ENCODE measurements around the gene EXD3. TPM values are rescaled to one million over a fixed set of nuclear protein-coding genes. Genes with fewer than 3 reads are reported as not detected.

EXD3 gene
- total RNA-seq, 4 donors from 2014 or later: 8.3 to 22.3 (median 14.2) TPM

DNA sequence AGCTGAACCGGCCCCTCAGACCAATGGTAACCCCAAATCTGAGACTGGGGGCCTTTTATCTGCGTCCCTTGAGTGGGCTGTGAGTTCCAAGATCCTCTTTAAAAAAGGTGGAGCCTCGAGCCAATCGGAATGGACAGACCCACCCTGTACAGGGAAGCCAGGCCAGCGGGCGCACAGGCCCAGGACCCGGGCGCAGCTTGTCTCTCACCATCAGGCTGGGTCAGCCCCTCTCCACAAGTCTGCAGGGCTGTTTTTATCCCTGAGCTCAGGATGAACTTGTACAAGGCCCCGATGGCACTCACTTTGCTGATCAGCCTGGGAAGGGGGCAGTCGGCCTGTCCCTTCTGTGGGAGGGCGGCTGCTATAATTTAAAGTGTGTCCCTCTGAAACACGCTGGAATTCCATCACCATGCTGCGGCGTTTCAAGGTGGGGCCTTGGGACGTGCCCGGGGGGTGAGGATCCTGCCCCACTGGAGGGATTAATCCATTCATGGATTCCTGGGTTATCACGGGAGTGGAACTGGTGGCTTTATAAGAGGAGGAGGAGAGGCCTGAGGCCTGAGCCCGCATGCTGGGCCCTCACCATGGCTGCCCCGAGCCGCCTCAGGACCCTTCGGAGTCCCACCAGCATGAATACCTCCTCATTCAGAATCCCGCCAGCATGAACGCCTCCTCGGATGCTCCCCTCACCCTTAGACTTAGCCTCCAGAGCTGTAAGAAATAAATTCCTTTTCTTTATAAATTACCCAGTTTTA lies 14.1 kb downstream of the EXD3 start:
- Histone ChIP-seq H3K4me1 (peaks cover 35 to 45% (median 41%) of the 10 kb centered on the region in 4 donors), H3K27me3 (peaks cover 0 to 9% (median 0%) of the 10 kb centered on the region in 4 donors), H3K27ac (replicated peaks in 1 of 4) (no peak overlapping the region), H3K36me3 (peaks cover 0 to 5% (median under 1%) of the 10 kb centered on the region in 4 donors), H3K9me3 (no peaks in the 10 kb centered on the region), H3K4me3 (no peak overlapping the region)
- no peak for DNase-seq (ENCODE audit: extremely low spot score)
- TF ChIP-seq POLR2A (IDR thresholded peaks at IDR 0.05; ENCODE audit: low read depth): no peak
- TF ChIP-seq POLR2AphosphoS5 (IDR thresholded peaks at IDR 0.05): no peak
- TF ChIP-seq EP300 (IDR thresholded peaks at IDR 0.05): no peak
- TF ChIP-seq, protein P1, sequence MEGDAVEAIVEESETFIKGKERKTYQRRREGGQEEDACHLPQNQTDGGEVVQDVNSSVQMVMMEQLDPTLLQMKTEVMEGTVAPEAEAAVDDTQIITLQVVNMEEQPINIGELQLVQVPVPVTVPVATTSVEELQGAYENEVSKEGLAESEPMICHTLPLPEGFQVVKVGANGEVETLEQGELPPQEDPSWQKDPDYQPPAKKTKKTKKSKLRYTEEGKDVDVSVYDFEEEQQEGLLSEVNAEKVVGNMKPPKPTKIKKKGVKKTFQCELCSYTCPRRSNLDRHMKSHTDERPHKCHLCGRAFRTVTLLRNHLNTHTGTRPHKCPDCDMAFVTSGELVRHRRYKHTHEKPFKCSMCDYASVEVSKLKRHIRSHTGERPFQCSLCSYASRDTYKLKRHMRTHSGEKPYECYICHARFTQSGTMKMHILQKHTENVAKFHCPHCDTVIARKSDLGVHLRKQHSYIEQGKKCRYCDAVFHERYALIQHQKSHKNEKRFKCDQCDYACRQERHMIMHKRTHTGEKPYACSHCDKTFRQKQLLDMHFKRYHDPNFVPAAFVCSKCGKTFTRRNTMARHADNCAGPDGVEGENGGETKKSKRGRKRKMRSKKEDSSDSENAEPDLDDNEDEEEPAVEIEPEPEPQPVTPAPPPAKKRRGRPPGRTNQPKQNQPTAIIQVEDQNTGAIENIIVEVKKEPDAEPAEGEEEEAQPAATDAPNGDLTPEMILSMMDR (IDR thresholded peaks at IDR 0.05): no peak
- 97% methylated on average over 20 of the region's 24 CpGs for WGBS
- intact Hi-C loops (cut with DNase I): loop anchor here (5.0 kb wide), 1 partner anchor 112 kb away; no protein-coding TSS in a partner anchor

DNA sequence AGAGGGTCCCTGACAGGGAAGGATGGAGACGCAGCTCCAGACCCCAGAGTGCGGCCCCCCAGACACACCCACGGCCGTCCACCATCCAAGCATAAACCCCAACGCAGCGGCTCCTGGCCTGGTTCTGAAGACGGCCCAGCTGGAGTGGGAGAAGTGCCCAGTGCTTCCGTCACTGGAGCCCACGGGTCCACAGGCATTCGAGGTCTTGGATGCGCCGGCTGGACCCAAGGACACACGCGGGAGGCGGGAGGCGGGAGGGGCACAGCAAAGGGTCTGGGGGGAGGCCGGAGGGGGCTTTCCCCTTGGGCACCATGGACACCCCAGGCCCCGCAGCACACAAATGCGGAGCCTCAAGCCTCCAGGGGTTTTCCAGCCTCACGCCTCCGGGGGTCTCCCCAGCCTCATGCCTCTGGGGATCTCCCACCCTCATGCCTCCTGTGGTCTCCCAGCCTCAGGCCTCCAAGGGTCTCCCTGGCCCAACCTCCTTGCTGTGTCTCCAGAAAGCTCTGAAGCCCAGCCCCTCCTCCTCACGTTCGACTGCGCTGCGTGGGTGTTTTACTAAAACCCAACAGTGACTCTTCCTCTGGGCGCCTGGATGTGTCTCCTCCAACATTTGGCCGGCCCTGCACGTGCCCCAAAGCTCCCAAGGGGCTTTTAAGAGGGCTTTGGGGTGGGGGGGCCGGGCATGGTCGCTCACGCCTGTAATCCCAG lies 15.2 kb downstream of the EXD3 start:
- Histone ChIP-seq H3K4me3 (peak overlapping the region; percentile 44 to 60 (median 48)), H3K4me1 (peaks cover 35 to 43% (median 41%) of the 10 kb centered on the region in 4 donors), H3K9me3 (no peaks in the 10 kb centered on the region), H3K36me3 (peaks cover 0 to 5% (median 2%) of the 10 kb centered on the region in 4 donors), H3K27me3 (peaks cover 0 to 9% (median 0%) of the 10 kb centered on the region in 4 donors), H3K27ac (replicated peaks in 1 of 4) (peak overlapping the region in 3 of 4 donors; percentile 13 to 63 (median 53))
- DNase-seq (ENCODE audit: extremely low spot score): no peak
- TF ChIP-seq EP300 (IDR thresholded peaks at IDR 0.05): no peak
- no peak for TF ChIP-seq POLR2A (IDR thresholded peaks at IDR 0.05; ENCODE audit: low read depth)
- TF ChIP-seq POLR2AphosphoS5 (IDR thresholded peaks at IDR 0.05): no peak
- TF ChIP-seq, protein P1 (IDR thresholded peaks at IDR 0.05): no peak
- intact Hi-C loops (cut with DNase I): loop anchor here (5.0 kb wide), 1 partner anchor 110 kb away; no protein-coding TSS in a partner anchor
- 60% methylated on average over 20 of the region's 31 CpGs for WGBS

DNA sequence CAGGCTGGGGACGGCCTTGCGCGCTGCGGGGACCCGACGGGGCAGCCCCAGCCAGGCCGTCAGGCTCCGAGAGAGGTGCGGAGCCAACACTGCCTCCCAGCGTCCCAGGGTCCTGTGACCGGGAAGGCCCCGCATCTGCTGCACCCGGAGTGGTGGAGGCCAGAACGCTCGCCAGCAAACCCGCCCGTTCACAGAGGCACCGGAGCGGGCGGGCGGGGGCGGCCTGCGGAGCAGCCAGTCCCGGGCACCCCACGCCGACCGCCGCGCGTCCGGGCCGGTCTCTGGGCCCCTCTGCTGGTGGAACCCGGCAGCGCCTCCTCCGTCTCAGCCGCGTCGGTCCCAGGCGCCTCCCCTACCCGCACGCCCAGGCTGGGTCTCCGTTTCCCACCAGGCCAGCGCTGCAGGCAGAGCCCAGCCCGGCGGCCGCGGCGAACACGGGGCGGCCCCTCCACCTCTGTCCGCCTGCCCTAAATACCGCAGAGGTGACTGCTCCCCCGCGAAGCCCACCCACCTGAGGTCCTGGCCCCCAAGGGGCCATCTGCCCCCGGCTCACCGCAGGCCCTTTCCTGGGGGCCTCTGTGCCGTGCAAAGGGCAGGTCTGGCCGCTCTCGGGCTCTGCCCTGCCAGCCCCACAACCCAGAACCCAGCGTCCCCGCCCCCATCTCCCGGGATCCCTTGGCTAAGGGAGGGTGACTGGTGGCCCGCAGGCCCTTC lies 15.9 kb downstream of the EXD3 start:
- no peaks in the 10 kb centered on the region for H3K9me3 ChIP-seq
- peaks cover 29 to 36% (median 35%) of the 10 kb centered on the region in 4 donors for H3K4me1 ChIP-seq
- intact Hi-C loops (cut with DNase I): loop anchor here (5.0 kb wide), 1 partner anchor 110 kb away; no protein-coding TSS in a partner anchor
- peaks cover 0 to 9% (median 0%) of the 10 kb centered on the region in 4 donors for H3K27me3 ChIP-seq
- TF ChIP-seq POLR2AphosphoS5 (IDR thresholded peaks at IDR 0.05): no peak
- TF ChIP-seq, protein P1 (IDR thresholded peaks at IDR 0.05): peak; percentile 68 to 80 (median 69)
- peak overlapping the region; percentile 44 to 60 (median 48) for H3K4me3 ChIP-seq
- no peak for DNase-seq (ENCODE audit: extremely low spot score)
- peaks cover 0 to 5% (median 2%) of the 10 kb centered on the region in 4 donors for H3K36me3 ChIP-seq
- 17% methylated on average over 1 of the region's 63 CpGs for WGBS
- peak overlapping the region; percentile 13 to 63 (median 50) for H3K27ac ChIP-seq (replicated peaks in 1 of 4)

DNA sequence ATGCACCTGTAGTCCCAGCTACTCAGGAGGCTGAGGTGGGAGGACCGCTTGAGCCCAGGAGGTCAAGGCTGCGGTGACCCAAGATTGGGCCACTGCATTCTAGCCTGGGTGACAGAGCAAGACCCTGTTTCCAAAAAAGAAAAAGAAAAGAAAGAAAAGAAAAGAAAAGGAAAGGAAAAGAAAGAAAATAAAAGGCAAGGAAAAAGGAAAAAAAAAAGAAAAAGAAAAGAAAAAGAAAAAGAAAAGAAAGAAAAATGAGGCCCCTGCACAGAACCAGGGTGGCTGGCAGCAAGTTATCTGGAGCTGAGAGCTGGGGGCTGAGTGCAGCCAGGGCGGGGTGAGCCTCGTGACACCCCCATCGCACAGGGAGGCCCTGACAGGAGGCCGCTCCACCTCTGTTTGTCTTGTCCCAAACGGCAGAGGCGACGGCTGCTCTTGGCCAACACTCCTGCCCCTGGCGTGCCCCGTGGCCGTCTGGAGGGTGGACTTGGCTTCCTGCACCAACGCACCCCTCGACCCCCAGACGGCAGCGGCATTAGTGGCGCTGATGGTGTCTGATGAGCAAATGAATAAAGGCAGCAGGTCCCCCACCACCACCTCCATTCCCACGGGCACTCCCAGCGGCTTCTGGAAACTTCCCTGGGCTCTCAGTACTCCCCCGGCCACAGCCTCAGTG lies 16.7 kb downstream of the EXD3 start:
- Histone ChIP-seq H3K27ac (replicated peaks in 1 of 4) (peak overlapping the region in 1 of 4 donors; percentile 53), H3K36me3 (peaks cover 0 to 8% (median 2%) of the 10 kb centered on the region in 4 donors), H3K4me3 (peak overlapping the region; percentile 44 to 60 (median 48)), H3K4me1 (peaks cover 22 to 28% (median 27%) of the 10 kb centered on the region in 4 donors), H3K9me3 (no peaks in the 10 kb centered on the region), H3K27me3 (peaks cover 0 to 9% (median 0%) of the 10 kb centered on the region in 4 donors)
- no peak for DNase-seq (ENCODE audit: extremely low spot score)
- WGBS: 68% methylated on average over 13 of the region's 20 CpGs
- intact Hi-C loops (cut with DNase I): loop anchor here (5.0 kb wide), 1 partner anchor 109 kb away; no protein-coding TSS in a partner anchor
- TF ChIP-seq EP300 (IDR thresholded peaks at IDR 0.05) (no peak), POLR2AphosphoS5 (IDR thresholded peaks at IDR 0.05) (no peak), POLR2A (IDR thresholded peaks at IDR 0.05; ENCODE audit: low read depth) (no peak)
- TF ChIP-seq, protein P1 (IDR thresholded peaks at IDR 0.05): no peak

Measured in esophagus muscularis mucosa (tissue), 4 donors.